ENCODE results near the gene PTTG1IP. TPM values are rescaled to one million over a fixed set of nuclear protein-coding genes. Genes with fewer than 3 reads are reported as not detected.

The PTTG1IP gene
- polyA plus RNA-seq, 1 donor (not counting 4 experiments of a cell fraction or from before 2014, with no cell fraction given): 132 TPM

- H3K4me3 ChIP-seq (ENCODE audit: control insufficient read depth in 2 of 3, extremely low read depth in 1 of 3, insufficient read depth in 2 of 3, low read depth in 1 of 3, low read length in 3 of 3): no peak overlapping the region
- DNase-seq (ENCODE audit: low read depth, low spot score): no peak
- H3K9ac ChIP-seq (ENCODE audit: control insufficient read depth, extremely low read depth, insufficient read depth, low read length): no peak overlapping the region
- no peak overlapping the region for H3K4me2 ChIP-seq (ENCODE audit: control insufficient read depth, extremely low read depth, insufficient read depth, low read depth, low read length)
- H3K4me1 ChIP-seq (ENCODE audit: control insufficient read depth, extremely low read depth, insufficient read depth, low read length): no peaks in the 10 kb centered on the region
- H2AFZ ChIP-seq (ENCODE audit: control insufficient read depth, low read length): no peak overlapping the region
- H3K9me3 ChIP-seq (ENCODE audit: control insufficient read depth, low read depth, low read length): peaks cover 4% of the 10 kb centered on the region
- H3K36me3 ChIP-seq (ENCODE audit: control insufficient read depth in 2 of 2, extremely low read depth in 1 of 2, insufficient read depth in 2 of 2, low read length in 2 of 2): no peaks in the 10 kb centered on the region
- TF ChIP-seq EZH2 (IDR thresholded peaks at IDR 0.05; ENCODE audit: low read length) (no peak), CTCF (optimal IDR thresholded peaks at IDR 0.05 in 1 of 3, IDR thresholded peaks at IDR 0.05 in 1 of 3, conservative IDR thresholded peaks at IDR 0.05 in 1 of 3; ENCODE audit: extremely low read depth in 1 of 3, insufficient read depth in 2 of 3, low read length in 3 of 3) (no peak)
- no peaks in the 10 kb centered on the region for H3K79me2 ChIP-seq (ENCODE audit: control insufficient read depth, insufficient read depth, low read length)
- FAIRE-seq: no peak
- dilution Hi-C loops (cut with MboI; ENCODE audit: extremely low pct_ligation_motif_present, low sequenced_read_pairs): no loop called here
- H3K27ac ChIP-seq (ENCODE audit: control insufficient read depth, insufficient read depth, low read length): no peak overlapping the region
- H3K9me1 ChIP-seq (ENCODE audit: control insufficient read depth, extremely low read depth, insufficient read depth, low read length): no peaks in the 10 kb centered on the region
- no peaks in the 10 kb centered on the region for H3K27me3 ChIP-seq (ENCODE audit: control insufficient read depth, extremely low read depth, insufficient read depth, low read length)
- no peaks in the 10 kb centered on the region for H4K20me1 ChIP-seq (ENCODE audit: control insufficient read depth, extremely low read depth, insufficient read depth, low read length)
These were observed 45.0 kb downstream of the PTTG1IP start for GRCh38 chr21:44828362-44829056.

GRCh38 chr21:44823179-44823660 is 50.3 kb downstream of the PTTG1IP start:
- dilution Hi-C loops (cut with MboI; ENCODE audit: extremely low pct_ligation_motif_present, low sequenced_read_pairs): no loop called here

More at GRCh38 chr21:44823179-44823660, 50.3 kb downstream of the PTTG1IP start:
- DNase-seq (ENCODE audit: low read depth, low spot score) (no peak), FAIRE-seq (no peak)
- Histone ChIP-seq H4K20me1 (ENCODE audit: control insufficient read depth, extremely low read depth, insufficient read depth, low read length) (no peaks in the 10 kb centered on the region), H3K79me2 (ENCODE audit: control insufficient read depth, insufficient read depth, low read length) (no peaks in the 10 kb centered on the region), H3K27ac (ENCODE audit: control insufficient read depth, insufficient read depth, low read length) (no peak overlapping the region), H3K4me1 (ENCODE audit: control insufficient read depth, extremely low read depth, insufficient read depth, low read length) (no peaks in the 10 kb centered on the region), H3K27me3 (ENCODE audit: control insufficient read depth, extremely low read depth, insufficient read depth, low read length) (no peaks in the 10 kb centered on the region), H3K4me3 (ENCODE audit: control insufficient read depth in 2 of 3, extremely low read depth in 1 of 3, insufficient read depth in 2 of 3, low read depth in 1 of 3, low read length in 3 of 3) (no peak overlapping the region), H2AFZ (ENCODE audit: control insufficient read depth, low read length) (no peak overlapping the region), H3K9ac (ENCODE audit: control insufficient read depth, extremely low read depth, insufficient read depth, low read length) (no peak overlapping the region), H3K9me3 (ENCODE audit: control insufficient read depth, low read depth, low read length) (peaks cover 5% of the 10 kb centered on the region), H3K9me1 (ENCODE audit: control insufficient read depth, extremely low read depth, insufficient read depth, low read length) (no peaks in the 10 kb centered on the region), H3K36me3 (ENCODE audit: control insufficient read depth in 2 of 2, extremely low read depth in 1 of 2, insufficient read depth in 2 of 2, low read length in 2 of 2) (no peaks in the 10 kb centered on the region), H3K4me2 (ENCODE audit: control insufficient read depth, extremely low read depth, insufficient read depth, low read depth, low read length) (no peak overlapping the region)
- TF ChIP-seq CTCF (optimal IDR thresholded peaks at IDR 0.05 in 1 of 3, IDR thresholded peaks at IDR 0.05 in 1 of 3, conservative IDR thresholded peaks at IDR 0.05 in 1 of 3; ENCODE audit: extremely low read depth in 1 of 3, insufficient read depth in 2 of 3, low read length in 3 of 3) (no peak), EZH2 (IDR thresholded peaks at IDR 0.05; ENCODE audit: low read length) (no peak)
